ENCODE data around the gene CUL3. TPM values are rescaled to one million over a fixed set of nuclear protein-coding genes. Genes with fewer than 3 reads are reported as not detected.

Gene CUL3
- total and polyA plus RNA-seq, 2 experiments from 2014 or later: 66.4 to 79.0 TPM

- peaks cover 7% of the 10 kb centered on the region for H3K36me3 ChIP-seq (replicated peaks; ENCODE audit: insufficient read depth, low read depth)
- H3K4me2 ChIP-seq: no peak overlapping the region
- TF ChIP-seq CTCF (IDR thresholded peaks at IDR 0.05; ENCODE audit: poor library complexity) (no peak), EZH2phosphoT487 (IDR thresholded peaks at IDR 0.05; ENCODE audit: low read depth, severe bottlenecking, unreplicated experiment) (no peak), EZH2 (IDR thresholded peaks at IDR 0.05; ENCODE audit: borderline replicate concordance) (no peak)
- peaks cover 100% of the 10 kb centered on the region for H3K79me2 ChIP-seq
- no peaks in the 10 kb centered on the region for H3K9me2 ChIP-seq (replicated peaks; ENCODE audit: insufficient read depth)
- no peak overlapping the region for H2AFZ ChIP-seq
- H3K4me3 ChIP-seq: no peak overlapping the region
- H3K9me3 ChIP-seq (ENCODE audit: low read depth): peaks cover 6% of the 10 kb centered on the region
- DNase-seq (ENCODE audit: low spot score): no peak
- H3K27me3 ChIP-seq: no peaks in the 10 kb centered on the region
- no peak overlapping the region for H3K27ac ChIP-seq
- H3K4me1 ChIP-seq (ENCODE audit: insufficient read depth): peaks cover 10% of the 10 kb centered on the region
- H4K20me1 ChIP-seq (ENCODE audit: insufficient read depth, poor library complexity, severe bottlenecking): peaks cover 99% of the 10 kb centered on the region
- WGBS (ENCODE audit: low lambda C conversion rate, missing lambda C conversion rate): 63% methylated on average over 4 of the region's 4 CpGs
Measured at GRCh38 chr2:224570328-224570993, 14.7 kb downstream of the CUL3 start.

GRCh38 chr2:224569654-224570053, 15.5 kb downstream of the CUL3 start:
- Histone ChIP-seq H3K4me1 (ENCODE audit: insufficient read depth) (peaks cover 9% of the 10 kb centered on the region), H3K27me3 (no peaks in the 10 kb centered on the region), H3K9me2 (replicated peaks; ENCODE audit: insufficient read depth) (no peaks in the 10 kb centered on the region), H3K4me3 (no peak overlapping the region), H2AFZ (no peak overlapping the region), H3K79me2 (peaks cover 100% of the 10 kb centered on the region), H3K9me3 (ENCODE audit: low read depth) (peaks cover 6% of the 10 kb centered on the region), H4K20me1 (ENCODE audit: insufficient read depth, poor library complexity, severe bottlenecking) (peaks cover 99% of the 10 kb centered on the region), H3K4me2 (no peak overlapping the region), H3K27ac (no peak overlapping the region), H3K36me3 (replicated peaks; ENCODE audit: insufficient read depth, low read depth) (peaks cover 7% of the 10 kb centered on the region)
- no peak for DNase-seq (ENCODE audit: low spot score)
- TF ChIP-seq CTCF (IDR thresholded peaks at IDR 0.05; ENCODE audit: poor library complexity) (no peak), EZH2 (IDR thresholded peaks at IDR 0.05; ENCODE audit: borderline replicate concordance) (no peak), EZH2phosphoT487 (IDR thresholded peaks at IDR 0.05; ENCODE audit: low read depth, severe bottlenecking, unreplicated experiment) (no peak)

- Histone ChIP-seq H3K36me3 (replicated peaks; ENCODE audit: insufficient read depth, low read depth) (peaks cover 7% of the 10 kb centered on the region), H3K4me2 (no peak overlapping the region), H2AFZ (no peak overlapping the region), H4K20me1 (ENCODE audit: insufficient read depth, poor library complexity, severe bottlenecking) (peaks cover 99% of the 10 kb centered on the region), H3K4me1 (ENCODE audit: insufficient read depth) (peaks cover 2% of the 10 kb centered on the region), H3K9me2 (replicated peaks; ENCODE audit: insufficient read depth) (no peaks in the 10 kb centered on the region), H3K9me3 (ENCODE audit: low read depth) (peaks cover 6% of the 10 kb centered on the region), H3K79me2 (peaks cover 100% of the 10 kb centered on the region), H3K27ac (no peak overlapping the region), H3K27me3 (no peaks in the 10 kb centered on the region), H3K4me3 (no peak overlapping the region)
- WGBS (ENCODE audit: low lambda C conversion rate, missing lambda C conversion rate): 55% methylated on average over 4 of the region's 4 CpGs
- TF ChIP-seq CTCF (IDR thresholded peaks at IDR 0.05; ENCODE audit: poor library complexity) (no peak), EZH2 (IDR thresholded peaks at IDR 0.05; ENCODE audit: borderline replicate concordance) (no peak), EZH2phosphoT487 (IDR thresholded peaks at IDR 0.05; ENCODE audit: low read depth, severe bottlenecking, unreplicated experiment) (no peak)
- no peak for DNase-seq (ENCODE audit: low spot score)
Measured at GRCh38 chr2:224565452-224566035, 19.6 kb downstream of the CUL3 start.

All from hepatocyte (in vitro differentiated cells).